ENCODE results near the gene TOMM40L. TPM values are rescaled to one million over a fixed set of nuclear protein-coding genes. Genes with fewer than 3 reads are reported as not detected.

TOMM40L gene
- total RNA-seq, 4 donors from 2014 or later = 9.3 to 24.3 (median 14.0) TPM

- peak; percentile 39 for ATAC-seq
- peaks cover 0 to 75% of the 10 kb centered on the region in 2 donors for H3K36me3 ChIP-seq
- peaks cover 0 to 85% (median 17%) of the 10 kb centered on the region in 3 donors for H3K4me1 ChIP-seq
- TF ChIP-seq POLR2AphosphoS5 (IDR thresholded peaks at IDR 0.05) = peak; percentile 2
- TF ChIP-seq EP300 (IDR thresholded peaks at IDR 0.05) = no peak
- 31 to 88% methylated on average over 6 to 9 of the region's 12 CpGs for WGBS, 2 donors (ENCODE audit: low coverage in 1 of 2)
- H3K9me3 ChIP-seq = no peaks in the 10 kb centered on the region
- H3K4me3 ChIP-seq = no peak overlapping the region
- peak overlapping the region; percentile 34 to 96 (median 82) for H3K27ac ChIP-seq
- no peaks in the 10 kb centered on the region for H3K27me3 ChIP-seq
These were observed 19.3 kb upstream of the TOMM40L start for GRCh38 chr1:161206411-161207140.

- Histone ChIP-seq H3K27ac (peak overlapping the region; percentile 34 to 96 (median 82)), H3K4me1 (peaks cover 0 to 83% (median 17%) of the 10 kb centered on the region in 3 donors), H3K4me3 (no peak overlapping the region), H3K36me3 (peaks cover 0 to 81% of the 10 kb centered on the region in 2 donors), H3K9me3 (no peaks in the 10 kb centered on the region), H3K27me3 (no peaks in the 10 kb centered on the region)
- TF ChIP-seq POLR2A (IDR thresholded peaks at IDR 0.05) (peak in 1 of 2 donors; percentile 26), EP300 (IDR thresholded peaks at IDR 0.05) (peak; percentile 64), POLR2AphosphoS5 (IDR thresholded peaks at IDR 0.05) (peak; percentile 88), CTCF (IDR thresholded peaks at IDR 0.05) (no peak)
- whole genome bisulfite sequencing, 2 donors (ENCODE audit: low coverage in 1 of 2) = 49% methylated on average over 6 of the region's 8 CpGs; no CpG with 5 or more reads in 1 of the 2 donors
- peak; percentile 88 for ATAC-seq
These were observed 18.7 kb upstream of the TOMM40L start for GRCh38 chr1:161207173-161207572.

GRCh38 chr1:161209790-161210409, 16.0 kb upstream of the TOMM40L start:
- H3K9me3 ChIP-seq = no peaks in the 10 kb centered on the region
- no peaks in the 10 kb centered on the region for H3K27me3 ChIP-seq
- ATAC-seq = peak; percentile 56
- peak overlapping the region in 2 of 4 donors; percentile 15 to 96 for H3K27ac ChIP-seq
- 31 to 34% methylated on average over 5 to 6 of the region's 11 CpGs for WGBS, 2 donors (ENCODE audit: low coverage in 1 of 2)
- peaks cover 9 to 94% of the 10 kb centered on the region in 2 donors for H3K36me3 ChIP-seq
- H3K4me3 ChIP-seq = no peak overlapping the region
- TF ChIP-seq POLR2A (IDR thresholded peaks at IDR 0.05) (no peak), EP300 (IDR thresholded peaks at IDR 0.05) (no peak), CTCF (IDR thresholded peaks at IDR 0.05) (peak; percentile 80 to 89 (median 85)), POLR2AphosphoS5 (IDR thresholded peaks at IDR 0.05) (no peak)
- peaks cover 0 to 59% (median 10%) of the 10 kb centered on the region in 3 donors for H3K4me1 ChIP-seq

DNA sequence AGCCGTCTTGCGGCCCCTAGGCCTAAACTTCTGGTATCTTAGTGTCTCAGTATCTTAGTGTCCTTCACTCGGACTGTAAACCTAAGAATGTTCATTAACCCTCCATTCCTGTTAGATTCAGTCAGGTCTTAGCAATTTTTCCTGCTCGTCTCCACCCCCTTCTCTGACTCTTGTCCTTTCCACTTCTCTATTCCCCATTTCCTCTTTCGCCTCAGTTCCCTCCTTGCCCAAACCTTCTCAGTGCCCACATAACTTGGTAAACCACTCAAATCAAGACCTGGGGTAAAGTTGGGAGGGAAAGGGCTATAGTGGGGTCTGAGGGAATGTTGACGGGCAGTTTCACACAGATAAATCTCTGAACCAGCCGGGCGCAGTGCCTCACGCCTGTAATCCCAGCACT, 11.5 kb upstream of the TOMM40L start:
- ATAC-seq = no peak
- Histone ChIP-seq H3K27me3 (no peaks in the 10 kb centered on the region), H3K36me3 (peaks cover 9 to 63% of the 10 kb centered on the region in 2 donors), H3K4me1 (peaks cover 0 to 15% (median 0%) of the 10 kb centered on the region in 3 donors), H3K27ac (peak overlapping the region in 3 of 4 donors; percentile 45 to 69 (median 50)), H3K9me3 (no peaks in the 10 kb centered on the region), H3K4me3 (no peak overlapping the region)
- TF ChIP-seq EP300 (IDR thresholded peaks at IDR 0.05) = no peak
- TF ChIP-seq POLR2A (IDR thresholded peaks at IDR 0.05) = no peak
- no peak for TF ChIP-seq CTCF (IDR thresholded peaks at IDR 0.05)
- TF ChIP-seq POLR2AphosphoS5 (IDR thresholded peaks at IDR 0.05) = no peak
- WGBS, 2 donors (ENCODE audit: low coverage in 1 of 2) = 87 to 94% methylated on average over 8 of the region's 9 CpGs

DNA sequence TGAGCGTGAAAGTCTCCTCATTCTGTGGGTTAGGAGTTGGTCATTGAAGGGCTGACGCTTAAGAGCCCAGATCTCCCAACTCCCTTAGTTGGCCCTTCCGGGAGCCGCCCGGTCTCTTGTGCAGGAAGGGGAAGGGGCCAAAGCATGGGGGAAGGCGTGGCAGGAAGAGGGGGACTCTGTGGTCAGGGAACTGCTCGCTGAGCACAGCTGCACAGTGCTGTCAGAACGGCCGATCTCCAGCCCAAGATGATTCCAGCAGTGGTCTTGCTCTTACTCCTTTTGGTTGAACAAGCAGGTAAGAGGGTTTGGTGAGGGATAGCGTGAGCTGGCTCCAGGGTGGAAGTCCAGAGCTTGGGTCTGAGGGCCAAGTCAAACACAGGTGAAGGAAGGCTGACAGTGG, 10.8 kb upstream of the TOMM40L start, which contains the start of gene FCER1G:
Gene FCER1G, plus strand, starts transcription at position 220 of the 400 bp plus-strand sequence. Its CDS starts 27 bp downstream, at position 247.
- Histone ChIP-seq H3K4me3 (peak within 1 kb of the TSS in 1 of 2 donors; percentile 38), H3K9me3 (no peaks in the 10 kb centered on the region), H3K36me3 (peaks cover 9 to 56% of the 10 kb centered on the region in 2 donors), H3K27me3 (no peaks in the 10 kb centered on the region), H3K27ac (peak within 1 kb of the TSS in 3 of 4 donors; percentile 45 to 69 (median 50)), H3K4me1 (peaks cover 0 to 8% (median 0%) of the 10 kb centered on the region in 3 donors)
- WGBS, 2 donors (ENCODE audit: low coverage in 1 of 2) = 72 to 79% methylated on average over 7 to 10 of the region's 10 CpGs
- ATAC-seq = peak; percentile 32
- TF ChIP-seq POLR2AphosphoS5 (IDR thresholded peaks at IDR 0.05) (peak; percentile 45), POLR2A (IDR thresholded peaks at IDR 0.05) (peak; percentile 45 to 51), CTCF (IDR thresholded peaks at IDR 0.05) (no peak)

Measured in gastroesophageal sphincter (tissue), 4 donors.